GM08714 (cell line): Measurements from ENCODE around the gene EZR.

Experiments
- H3K4me3 ChIP-seq: fragments of 200-500 bp; sonication (Bioruptor generic); 2 replicates; pipeline ENCODE4 v1.5.1; 2014; ENCODE audit warnings: mild to moderate bottlenecking, low read length, inconsistent platforms
- ZNF274 ChIP-seq: IDR thresholded peaks from 2 replicates; pipeline ENCODE4 v1.6.1; 2012; ENCODE audit warnings: mild to moderate bottlenecking, low read depth, low read length

The EZR gene

DNA sequence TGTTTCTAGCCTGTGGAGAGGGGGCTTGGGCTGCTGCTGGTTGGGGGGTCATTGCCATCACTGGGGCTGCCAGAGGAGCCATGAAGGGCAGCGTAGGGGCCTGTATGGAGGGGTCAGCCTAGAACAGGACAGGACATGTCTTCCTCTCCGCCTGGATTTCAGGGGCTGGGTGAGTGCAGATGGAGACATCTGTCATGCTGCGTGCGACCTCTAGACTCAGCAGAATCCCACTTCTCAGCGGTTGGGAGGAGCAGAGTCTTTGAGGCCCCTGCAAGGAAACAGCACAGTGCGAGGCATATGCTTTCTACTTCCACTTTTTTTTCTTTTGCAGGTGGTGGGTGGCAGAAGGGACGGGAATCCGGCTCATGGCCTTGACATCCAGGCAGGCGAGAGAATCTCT is 67.9 kb downstream of the EZR start:
- H3K4me3 ChIP-seq = no peak overlapping the region
- TF ChIP-seq ZNF274 = no peak

DNA sequence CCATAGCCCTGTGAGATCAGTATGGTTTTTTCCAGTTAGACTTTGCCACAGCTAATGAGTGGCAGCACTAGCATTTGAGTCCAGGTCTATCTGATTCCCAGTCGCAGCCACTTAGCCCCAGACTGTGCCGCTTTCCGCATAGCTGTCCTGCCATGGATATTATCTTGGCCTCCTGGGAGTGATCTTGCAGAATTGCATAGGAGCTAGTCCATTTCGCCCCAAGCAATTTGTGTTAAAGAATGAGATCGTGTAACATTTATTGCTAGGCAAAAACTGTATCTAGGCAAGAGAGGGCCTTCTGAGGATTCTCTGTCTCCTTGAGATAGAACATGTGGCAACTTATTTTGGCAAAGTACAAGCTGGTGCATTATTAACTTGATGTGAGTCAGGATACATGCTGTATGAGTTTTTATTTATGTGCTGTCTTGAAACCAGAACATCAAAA is 74.2 kb downstream of the EZR start:
- no peak overlapping the region for H3K4me3 ChIP-seq
- TF ChIP-seq ZNF274 = no peak

DNA sequence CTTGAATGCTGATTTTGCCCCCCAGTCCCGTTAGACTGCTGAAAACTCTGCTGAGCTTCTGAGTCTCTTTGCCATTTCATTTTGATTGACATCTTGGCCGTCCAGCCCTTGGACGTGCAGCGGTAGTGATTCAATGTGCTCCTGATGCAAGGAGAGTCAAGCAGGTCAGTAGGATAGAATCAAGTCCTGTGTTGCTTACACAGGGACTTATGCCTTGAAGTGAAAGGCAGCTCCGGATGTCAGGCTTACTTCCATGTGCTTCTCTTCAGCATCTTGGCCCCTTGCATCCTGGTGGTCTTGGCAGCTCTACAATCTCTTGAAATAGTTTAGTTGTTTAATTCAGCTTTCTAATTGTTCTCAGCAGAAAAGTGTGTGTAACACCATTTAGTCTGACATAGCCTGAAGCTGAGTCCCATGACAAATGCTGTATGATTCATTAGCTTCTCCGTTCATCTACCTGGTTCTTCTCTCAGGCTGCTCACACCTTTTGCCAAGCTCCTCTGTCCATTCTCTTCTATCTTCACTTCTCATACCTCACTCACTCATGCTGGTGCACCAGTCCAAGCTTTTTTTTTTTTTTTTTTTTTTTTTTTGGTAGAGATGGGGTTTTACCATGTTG is 76.0 kb downstream of the EZR start:
- no peak for TF ChIP-seq ZNF274
- H3K4me3 ChIP-seq = no peak overlapping the region

DNA sequence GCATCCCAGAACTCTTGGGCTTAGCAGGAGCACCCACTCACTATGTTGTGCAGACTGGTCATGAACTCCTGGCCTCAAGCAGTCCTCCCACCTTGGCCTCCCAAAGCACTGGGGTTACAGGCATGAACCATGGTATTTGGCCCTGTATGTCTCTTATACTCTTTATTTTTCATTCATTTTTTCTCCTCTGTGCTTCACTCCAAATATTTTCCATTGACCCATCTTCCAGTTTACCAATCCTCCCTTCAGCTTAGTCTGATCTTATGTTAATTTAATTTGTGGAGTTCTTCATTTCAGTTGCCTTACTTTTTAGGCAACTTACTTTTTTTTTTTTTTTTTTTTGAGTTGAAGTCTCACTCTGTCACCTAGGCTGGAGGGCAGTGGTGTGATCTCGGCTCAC is 79.5 kb downstream of the EZR start:
- H3K4me3 ChIP-seq = no peak overlapping the region
- TF ChIP-seq ZNF274 = no peak

DNA sequence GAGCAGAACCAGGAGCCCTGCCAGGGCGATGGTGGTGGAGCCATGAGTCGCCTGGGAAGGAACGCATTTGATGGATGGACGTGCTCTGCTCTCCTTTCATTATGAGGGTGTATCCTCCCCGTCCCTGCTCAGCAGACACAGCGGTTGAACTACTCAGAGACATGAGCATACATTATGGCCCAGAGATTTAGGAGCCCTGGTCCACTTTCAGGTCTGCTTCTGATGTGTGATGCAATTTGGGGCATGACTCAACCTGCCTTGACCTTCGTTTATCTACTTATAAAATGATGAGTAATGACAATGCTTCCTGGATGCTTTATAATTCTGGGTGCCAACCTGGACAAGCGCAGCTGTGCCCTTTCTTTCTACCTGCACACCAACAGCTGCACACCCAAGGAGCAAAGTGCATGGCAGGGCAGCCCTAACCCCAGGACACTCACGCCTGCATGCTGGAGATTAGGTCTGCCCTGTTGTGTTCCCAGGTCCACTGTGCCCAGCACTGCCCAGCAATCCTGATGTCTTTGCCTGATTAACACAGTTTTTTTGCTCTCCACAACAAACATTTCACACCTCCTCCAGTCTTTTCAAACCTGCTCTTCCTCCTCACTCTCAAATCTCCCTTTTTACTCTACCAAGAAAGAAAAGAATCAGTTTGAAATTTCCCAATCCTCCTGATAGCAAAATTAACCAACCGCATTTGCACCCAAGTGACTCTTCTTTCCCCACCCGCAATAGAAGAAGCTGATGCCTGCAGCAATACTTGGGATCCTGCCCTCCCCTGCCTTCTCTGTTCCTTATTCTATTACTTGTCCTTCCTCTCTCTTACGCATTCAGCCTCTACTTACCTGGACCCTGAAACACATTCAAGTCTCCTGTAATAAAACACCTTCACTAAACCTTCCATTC is 81.2 kb downstream of the EZR start:
- no peak overlapping the region for H3K4me3 ChIP-seq
- no peak for TF ChIP-seq ZNF274

GRCh38 chr6:158737082-158737709 is 82.0 kb downstream of the EZR start:
- TF ChIP-seq ZNF274 = no peak
- no peak overlapping the region for H3K4me3 ChIP-seq

DNA sequence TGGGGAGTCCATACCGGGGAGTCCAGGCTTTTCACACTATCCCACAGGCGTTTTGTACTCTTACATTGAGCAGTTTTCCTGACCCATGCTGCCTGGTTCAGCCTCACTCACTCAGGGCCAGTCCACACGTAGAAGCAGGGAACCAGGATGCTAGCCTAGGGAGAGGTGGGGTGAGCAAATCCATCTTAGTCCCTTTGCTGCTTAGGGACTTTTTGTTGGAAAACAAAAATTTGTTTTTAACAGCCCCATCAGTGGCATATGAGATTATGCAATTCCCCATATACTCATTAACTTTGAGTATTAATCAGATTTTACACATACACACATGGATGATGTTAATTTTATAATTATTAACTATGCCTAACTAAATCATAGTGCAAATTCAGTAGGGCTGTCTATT is 84.2 kb downstream of the EZR start:
- TF ChIP-seq ZNF274 = no peak
- H3K4me3 ChIP-seq = no peak overlapping the region

GRCh38 chr6:158730541-158730907 is 88.6 kb downstream of the EZR start:
- H3K4me3 ChIP-seq = no peak overlapping the region
- no peak for TF ChIP-seq ZNF274

DNA sequence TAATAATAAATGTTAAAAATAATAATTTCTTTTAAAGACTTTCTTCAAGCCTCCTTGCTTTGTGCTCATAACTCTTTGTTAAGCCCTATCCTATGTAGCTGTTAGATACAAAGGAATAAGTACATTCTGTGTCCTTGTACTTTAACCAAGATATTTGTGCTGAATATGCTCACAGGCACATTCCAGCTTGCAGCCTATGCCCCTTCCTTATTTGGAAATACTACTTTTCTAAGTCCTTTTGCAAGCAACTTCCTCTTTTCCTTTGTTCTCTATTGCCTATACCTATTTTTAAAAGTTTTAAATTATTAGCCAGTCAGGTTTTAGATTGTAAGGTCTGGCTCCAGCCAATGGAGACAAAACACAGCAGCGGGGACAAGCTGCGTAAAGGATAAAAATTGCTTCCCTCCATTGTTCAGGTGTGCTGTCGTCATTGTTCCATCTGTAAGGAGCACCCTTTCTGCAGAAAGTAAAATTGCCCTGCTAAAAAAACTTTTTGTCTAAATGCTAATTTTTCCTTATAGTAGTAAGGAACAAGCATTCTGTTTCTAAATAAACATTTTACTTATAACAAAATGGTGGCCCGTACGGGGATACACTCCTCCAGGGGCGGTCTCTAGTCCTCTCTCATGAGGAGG is 89.1 kb downstream of the EZR start:
- no peak overlapping the region for H3K4me3 ChIP-seq
- no peak for TF ChIP-seq ZNF274

- H3K4me3 ChIP-seq = no peak overlapping the region
- TF ChIP-seq ZNF274 = no peak
These were observed 93.5 kb downstream of the EZR start for GRCh38 chr6:158725704-158726103.

DNA sequence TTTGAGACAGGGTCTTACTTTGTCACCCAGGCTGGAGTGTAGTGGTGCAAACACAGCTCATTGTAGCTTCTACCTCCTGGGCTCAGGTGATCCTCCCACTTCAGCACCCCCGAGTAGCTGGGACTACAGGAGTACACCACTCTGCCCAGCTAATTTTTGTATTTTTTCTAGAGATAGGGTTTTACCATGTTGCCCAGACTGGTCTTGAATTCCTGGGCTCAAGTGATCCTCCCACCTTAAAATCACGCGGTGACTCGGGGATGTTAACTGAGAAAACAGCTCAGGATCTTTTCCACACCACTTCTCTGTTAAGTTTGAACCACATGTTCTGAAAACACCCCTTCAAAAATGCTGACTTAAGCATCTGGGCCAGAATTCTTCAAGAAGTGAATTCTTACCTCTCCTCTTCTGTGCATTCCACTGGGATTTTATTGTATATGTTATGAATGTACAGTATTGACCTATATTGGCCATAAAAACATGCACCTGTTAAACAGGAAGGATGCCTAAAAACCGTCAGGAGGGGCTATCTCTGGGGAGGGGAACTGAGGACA is 96.9 kb downstream of the EZR start:
- no peak for TF ChIP-seq ZNF274

DNA sequence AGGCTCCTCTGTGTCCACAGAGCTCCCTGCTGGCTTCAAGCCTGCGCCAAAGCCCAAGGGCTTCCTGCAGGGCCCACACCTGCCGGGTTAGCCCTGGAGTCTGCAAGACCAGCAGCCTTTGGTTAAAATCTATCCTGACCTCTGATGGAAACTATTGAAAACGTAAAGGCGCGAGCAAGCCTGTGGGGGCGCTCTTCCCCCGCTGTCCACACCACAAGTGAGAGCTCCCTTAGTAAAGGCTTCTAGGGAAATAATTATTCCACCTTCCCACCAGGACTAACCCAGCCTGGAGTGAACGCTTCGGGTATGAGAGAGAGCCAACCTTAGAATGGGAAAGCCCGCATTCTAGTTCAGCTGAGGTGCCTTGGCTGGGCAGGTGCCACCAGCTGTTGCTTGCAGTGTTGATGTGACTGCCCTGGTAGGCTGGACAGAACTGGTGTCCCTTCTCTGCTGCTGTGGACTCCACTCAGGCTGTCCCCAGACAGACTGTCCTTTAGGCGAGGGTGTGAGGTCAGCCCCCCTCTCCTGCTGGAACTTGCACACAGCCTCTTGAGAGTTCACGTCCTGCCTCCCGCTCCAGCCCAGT is 100.6 kb downstream of the EZR start:
- no peak overlapping the region for H3K4me3 ChIP-seq
- no peak for TF ChIP-seq ZNF274

More for the DNA sequence above, 96.9 kb downstream of the EZR start:
- no peak overlapping the region for H3K4me3 ChIP-seq

DNA sequence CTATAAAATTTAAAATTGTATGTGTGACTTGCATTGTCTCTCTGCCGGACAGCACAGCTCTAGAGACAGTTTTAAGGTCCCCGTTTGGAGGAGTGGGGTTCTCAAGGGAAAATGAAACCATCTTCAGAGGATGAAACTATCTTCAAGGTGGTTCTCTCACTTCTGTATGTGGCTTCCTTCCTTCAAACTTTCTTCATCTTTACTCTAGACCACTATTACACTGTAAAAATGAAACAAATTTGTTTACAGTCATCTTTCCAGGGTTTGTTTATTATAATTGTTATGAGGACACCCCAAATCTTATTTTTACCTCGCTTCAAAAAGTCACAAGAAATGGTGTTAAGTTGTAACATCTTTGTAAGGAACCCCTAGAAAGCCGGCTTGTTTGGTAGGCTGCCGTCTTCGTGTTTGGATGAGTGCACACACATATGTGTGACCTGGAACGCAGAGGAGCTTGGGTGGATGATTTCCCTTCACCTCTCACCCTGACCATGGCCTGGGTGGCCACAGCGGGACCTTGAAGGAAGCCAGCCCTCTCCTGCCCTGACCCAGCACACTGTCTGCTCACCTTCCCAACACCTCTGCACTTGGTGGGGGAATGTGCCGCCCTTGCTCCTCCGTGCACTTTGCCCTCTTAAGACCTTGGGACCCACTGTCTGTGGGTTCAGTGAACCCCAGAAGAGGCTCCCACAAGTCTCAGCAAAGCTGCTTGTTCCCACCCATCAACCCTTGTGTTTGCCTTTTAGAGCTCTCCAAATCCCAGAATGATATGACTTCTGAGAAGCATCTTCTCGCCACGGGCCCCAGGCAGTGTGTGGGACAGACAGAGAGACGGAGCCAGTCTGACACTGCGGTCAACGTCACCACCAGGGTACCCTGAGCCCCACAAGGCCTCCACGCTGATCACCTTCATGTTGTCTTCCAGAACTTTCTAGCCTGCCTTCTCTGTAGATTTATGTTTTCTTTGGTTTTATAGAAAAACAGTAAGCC is 101.5 kb downstream of the EZR start:
- TF ChIP-seq ZNF274 = no peak
- peak overlapping the region; percentile 8; the same call in 1 of the 2 replicates for H3K4me3 ChIP-seq
